Activated CD4-positive, alpha-beta memory T cell treated with anti-CD3 and anti-CD28 coated beads for 36 hours (primary cell): ENCODE results near the gene EDEM3. TPM values are rescaled to one million over a fixed set of nuclear protein-coding genes. Genes with fewer than 3 reads are reported as not detected.
A peak's percentile ranks its signal among the peaks of the same experiment; 100 is the strongest.

Source experiments
- CTCF ChIA-PET: fragments of 350-600 bp; sonication (Branson Sonifier 250); formaldehyde crosslinking; loops from one replicate; lab custom pipeline; 2021; ENCODE audit warnings: antibody characterized with exemption, inconsistent platforms; lab: Charles Lee
- POLR2A ChIA-PET: fragments of 350-600 bp; sonication (Branson Sonifier 250); formaldehyde crosslinking; loops from one replicate; lab custom pipeline; 2021; ENCODE audit warnings: antibody characterized with exemption; lab: Charles Lee
- DNase-seq: peaks from one replicate; pipeline ENCODE4 v3.0.0-alpha.2; 2020
- H3K27ac Mint-ChIP-seq: one replicate; pipeline ENCODE4 v1.8.0; 2021; ENCODE audit warnings: mixed read lengths
- H3K27me3 Mint-ChIP-seq: one replicate; pipeline ENCODE4 v1.8.0; 2021; ENCODE audit warnings: mixed read lengths
- H3K36me3 Mint-ChIP-seq: one replicate; pipeline ENCODE4 v1.8.0; 2021; ENCODE audit warnings: mixed read lengths
- H3K4me1 Mint-ChIP-seq: one replicate; pipeline ENCODE4 v1.8.0; 2021; ENCODE audit warnings: low read depth, mixed read lengths
- H3K4me3 Mint-ChIP-seq: one replicate; pipeline ENCODE4 v1.8.0; 2021; ENCODE audit warnings: mild to moderate bottlenecking, mixed read lengths
- H3K9me3 Mint-ChIP-seq: one replicate; pipeline ENCODE4 v1.8.0; 2021; ENCODE audit warnings: mixed read lengths
- intact Hi-C: fragments of 100-400 bp; cut with micrococcal nuclease; formaldehyde crosslinking; loops from one replicate; pipeline ENCODE4 v1.15.1; 2023
- total RNA-seq, 2 experiments: library from RNA; stranded (reverse); gene quantifications; one replicate each; pipeline ENCODE4 v1.2.3, GENCODE V29; 2021

Gene EDEM3
- total RNA-seq, 2 experiments from 2014 or later: 14.5 to 15.2 TPM

GRCh38 chr1:184664042-184664660, 90.5 kb downstream of the EDEM3 start:
- H3K9me3 Mint-ChIP-seq: no peaks in the 10 kb centered on the region
- H3K27ac Mint-ChIP-seq: no peak overlapping the region
- ChIA-PET POLR2A (no interaction called here), CTCF (interaction anchor here (0.6 to 2.0 kb wide), 15 partner anchors 8 to 588 kb away, joined by 3 to 9 read pairs (median 4); no protein-coding TSS in a partner anchor)
- H3K27me3 Mint-ChIP-seq: peaks cover 17% of the 10 kb centered on the region
- intact Hi-C loops: loop anchor here (2.0 to 10.0 kb wide), 3 partner anchors 277 to 589 kb away; partner anchors contain the start of gene C1orf21
- DNase-seq: peak; percentile 63
- H3K4me3 Mint-ChIP-seq: no peak overlapping the region
- H3K4me1 Mint-ChIP-seq: peaks cover 3% of the 10 kb centered on the region
- no peaks in the 10 kb centered on the region for H3K36me3 Mint-ChIP-seq

- intact Hi-C loops: loop anchor here (10.0 kb wide), 1 partner anchor 437 kb away; no protein-coding TSS in a partner anchor
- Mint-ChIP-seq H3K27me3 (peaks cover 17% of the 10 kb centered on the region), H3K27ac (no peak overlapping the region), H3K36me3 (no peaks in the 10 kb centered on the region), H3K9me3 (no peaks in the 10 kb centered on the region), H3K4me1 (peaks cover 3% of the 10 kb centered on the region), H3K4me3 (no peak overlapping the region)
- ChIA-PET CTCF (interaction anchor here (2.1 kb wide), 1 partner anchor 10 kb away, joined by 4 read pairs; no protein-coding TSS in a partner anchor), POLR2A (no interaction called here)
- DNase-seq: no peak
These were observed 92.9 kb downstream of the EDEM3 start for GRCh38 chr1:184661801-184662200.

- ChIA-PET CTCF (interaction anchor here (0.6 to 2.1 kb wide), 2 partner anchors 11 to 1329 kb away, joined by 3 to 4 read pairs; no protein-coding TSS in a partner anchor), POLR2A (no interaction called here)
- Mint-ChIP-seq H3K9me3 (no peaks in the 10 kb centered on the region), H3K36me3 (no peaks in the 10 kb centered on the region), H3K27me3 (peaks cover 17% of the 10 kb centered on the region), H3K4me3 (no peak overlapping the region), H3K27ac (no peak overlapping the region), H3K4me1 (peaks cover 3% of the 10 kb centered on the region)
- DNase-seq: no peak
- intact Hi-C loops: loop anchor here (10.0 kb wide), 1 partner anchor 436 kb away; no protein-coding TSS in a partner anchor
These were observed 94.0 kb downstream of the EDEM3 start for GRCh38 chr1:184660462-184661191.

GRCh38 chr1:184658055-184658454, 96.6 kb downstream of the EDEM3 start:
- no peaks in the 10 kb centered on the region for H3K36me3 Mint-ChIP-seq
- H3K27ac Mint-ChIP-seq: no peak overlapping the region
- H3K4me3 Mint-ChIP-seq: no peak overlapping the region
- no peaks in the 10 kb centered on the region for H3K4me1 Mint-ChIP-seq
- ChIA-PET POLR2A (no interaction called here), CTCF (no interaction called here)
- intact Hi-C loops: no loop called here
- no peaks in the 10 kb centered on the region for H3K27me3 Mint-ChIP-seq
- no peak for DNase-seq
- no peaks in the 10 kb centered on the region for H3K9me3 Mint-ChIP-seq

GRCh38 chr1:184656221-184656620, 98.4 kb downstream of the EDEM3 start:
- Mint-ChIP-seq H3K27me3 (peaks cover 8% of the 10 kb centered on the region), H3K36me3 (no peaks in the 10 kb centered on the region), H3K27ac (no peak overlapping the region), H3K9me3 (no peaks in the 10 kb centered on the region), H3K4me1 (no peaks in the 10 kb centered on the region), H3K4me3 (no peak overlapping the region)
- CTCF ChIA-PET: interaction anchor here (1.5 kb wide), 1 partner anchor 8 kb away, joined by 9 read pairs; no protein-coding TSS in a partner anchor
- intact Hi-C loops: no loop called here
- POLR2A ChIA-PET: no interaction called here
- no peak for DNase-seq

- no peak for DNase-seq
- Mint-ChIP-seq H3K36me3 (no peaks in the 10 kb centered on the region), H3K4me1 (no peaks in the 10 kb centered on the region), H3K27ac (no peak overlapping the region), H3K9me3 (no peaks in the 10 kb centered on the region), H3K4me3 (no peak overlapping the region), H3K27me3 (peaks cover 9% of the 10 kb centered on the region)
- ChIA-PET CTCF (interaction anchor here (1.5 kb wide), 1 partner anchor 9 kb away, joined by 9 read pairs; no protein-coding TSS in a partner anchor), POLR2A (interaction anchor here (0.6 kb wide), 1 partner anchor 331 kb away, joined by 3 read pairs; no protein-coding TSS in a partner anchor)
- intact Hi-C loops: no loop called here
These were observed 99.5 kb downstream of the EDEM3 start for GRCh38 chr1:184655185-184655584.

- Mint-ChIP-seq H3K4me3 (no peak overlapping the region), H3K9me3 (peaks cover 5% of the 10 kb centered on the region)
These were observed 104.3 kb downstream of the EDEM3 start for GRCh38 chr1:184650177-184650866.

GRCh38 chr1:184649451-184649888, 105.2 kb downstream of the EDEM3 start:
- no peaks in the 10 kb centered on the region for H3K4me1 Mint-ChIP-seq
- DNase-seq: no peak
- no peak overlapping the region for H3K4me3 Mint-ChIP-seq
- POLR2A ChIA-PET: no interaction called here
- intact Hi-C loops: no loop called here
- H3K9me3 Mint-ChIP-seq: peaks cover 5% of the 10 kb centered on the region
- H3K36me3 Mint-ChIP-seq: no peaks in the 10 kb centered on the region
- H3K27me3 Mint-ChIP-seq: peaks cover 16% of the 10 kb centered on the region
- H3K27ac Mint-ChIP-seq: no peak overlapping the region
- CTCF ChIA-PET: no interaction called here

More at GRCh38 chr1:184650177-184650866, 104.3 kb downstream of the EDEM3 start:
- Mint-ChIP-seq H3K27me3 (peaks cover 15% of the 10 kb centered on the region), H3K4me1 (no peaks in the 10 kb centered on the region), H3K36me3 (no peaks in the 10 kb centered on the region), H3K27ac (no peak overlapping the region)
- POLR2A ChIA-PET: no interaction called here
- no peak for DNase-seq
- intact Hi-C loops: no loop called here
- CTCF ChIA-PET: no interaction called here

GRCh38 chr1:184648856-184649201, 105.8 kb downstream of the EDEM3 start:
- ChIA-PET CTCF (no interaction called here), POLR2A (no interaction called here)
- Mint-ChIP-seq H3K4me3 (no peak overlapping the region), H3K9me3 (peaks cover 5% of the 10 kb centered on the region), H3K4me1 (no peaks in the 10 kb centered on the region), H3K27ac (no peak overlapping the region), H3K27me3 (peaks cover 18% of the 10 kb centered on the region), H3K36me3 (no peaks in the 10 kb centered on the region)
- intact Hi-C loops: no loop called here
- no peak for DNase-seq

- intact Hi-C loops: no loop called here
- peaks cover 5% of the 10 kb centered on the region for H3K9me3 Mint-ChIP-seq
- POLR2A ChIA-PET: no interaction called here
These were observed 106.3 kb downstream of the EDEM3 start for GRCh38 chr1:184648160-184648855.

GRCh38 chr1:184647471-184647870, 107.2 kb downstream of the EDEM3 start:
- peaks cover 15% of the 10 kb centered on the region for H3K27me3 Mint-ChIP-seq
- ChIA-PET CTCF (no interaction called here), POLR2A (no interaction called here)
- H3K36me3 Mint-ChIP-seq: no peaks in the 10 kb centered on the region
- peaks cover 5% of the 10 kb centered on the region for H3K9me3 Mint-ChIP-seq
- no peak for DNase-seq
- H3K4me1 Mint-ChIP-seq: no peaks in the 10 kb centered on the region
- no peak overlapping the region for H3K4me3 Mint-ChIP-seq
- intact Hi-C loops: no loop called here
- H3K27ac Mint-ChIP-seq: no peak overlapping the region

More at GRCh38 chr1:184648160-184648855, 106.3 kb downstream of the EDEM3 start:
- CTCF ChIA-PET: no interaction called here
- no peak overlapping the region for H3K27ac Mint-ChIP-seq
- DNase-seq: no peak
- no peak overlapping the region for H3K4me3 Mint-ChIP-seq
- H3K27me3 Mint-ChIP-seq: peaks cover 18% of the 10 kb centered on the region
- H3K36me3 Mint-ChIP-seq: no peaks in the 10 kb centered on the region
- H3K4me1 Mint-ChIP-seq: no peaks in the 10 kb centered on the region
